Astrocyte of the spinal cord (primary cell): Measurements from ENCODE around the gene PTK7.

ENCODE experiments used
- DNase-seq: peaks from one replicate; pipeline ENCODE4 v3.0.0; 2011; ENCODE audit warnings: low read depth, low spot score
- H3K4me3 ChIP-seq: 2 replicates; pipeline ENCODE4 v1.5.1; 2011; ENCODE audit warnings: low read depth, mild to moderate bottlenecking, low read length, moderate library complexity
- CTCF ChIP-seq: IDR thresholded peaks from 2 replicates; pipeline ENCODE4 v1.5.1; 2012; ENCODE audit warnings: low read depth, mild to moderate bottlenecking, low read length, inconsistent platforms
- in situ Hi-C: cut with HindIII; loops from 2 replicates; pipeline ENCODE4 v1.10.0; 2017; ENCODE audit warnings: low sequenced_read_pairs

Gene PTK7

GRCh38 chr6:43142101-43142500, 66.0 kb downstream of the PTK7 start:
- H3K4me3 ChIP-seq = no peak overlapping the region
- TF ChIP-seq CTCF = no peak
- in situ Hi-C loops = no loop called here
- no peak for DNase-seq

GRCh38 chr6:43143235-43144128, 67.4 kb downstream of the PTK7 start:
- H3K4me3 ChIP-seq = no peak overlapping the region
- TF ChIP-seq CTCF = peak; percentile 99
- peak; percentile 92 for DNase-seq
- in situ Hi-C loops = no loop called here

- DNase-seq = no peak
- TF ChIP-seq CTCF = no peak
- in situ Hi-C loops = no loop called here
- no peak overlapping the region for H3K4me3 ChIP-seq
These were observed 68.8 kb downstream of the PTK7 start for GRCh38 chr6:43144879-43145278.

GRCh38 chr6:43146261-43146660, 70.1 kb downstream of the PTK7 start:
- no peak overlapping the region for H3K4me3 ChIP-seq
- no peak for DNase-seq
- TF ChIP-seq CTCF = no peak
- in situ Hi-C loops = no loop called here

GRCh38 chr6:43146709-43147688, 70.9 kb downstream of the PTK7 start:
- no peak overlapping the region for H3K4me3 ChIP-seq
- no peak for DNase-seq
- no peak for TF ChIP-seq CTCF
- in situ Hi-C loops = no loop called here

GRCh38 chr6:43147691-43148477, 71.8 kb downstream of the PTK7 start:
- no peak for DNase-seq
- H3K4me3 ChIP-seq = no peak overlapping the region
- in situ Hi-C loops = no loop called here
- no peak for TF ChIP-seq CTCF
